ENCODE measurements around the gene MBNL1. TPM values are rescaled to one million over a fixed set of nuclear protein-coding genes. Genes with fewer than 3 reads are reported as not detected.

Gene MBNL1
- total RNA-seq, 2 donors from 2014 or later: 1.3 to 4.9 TPM

DNA sequence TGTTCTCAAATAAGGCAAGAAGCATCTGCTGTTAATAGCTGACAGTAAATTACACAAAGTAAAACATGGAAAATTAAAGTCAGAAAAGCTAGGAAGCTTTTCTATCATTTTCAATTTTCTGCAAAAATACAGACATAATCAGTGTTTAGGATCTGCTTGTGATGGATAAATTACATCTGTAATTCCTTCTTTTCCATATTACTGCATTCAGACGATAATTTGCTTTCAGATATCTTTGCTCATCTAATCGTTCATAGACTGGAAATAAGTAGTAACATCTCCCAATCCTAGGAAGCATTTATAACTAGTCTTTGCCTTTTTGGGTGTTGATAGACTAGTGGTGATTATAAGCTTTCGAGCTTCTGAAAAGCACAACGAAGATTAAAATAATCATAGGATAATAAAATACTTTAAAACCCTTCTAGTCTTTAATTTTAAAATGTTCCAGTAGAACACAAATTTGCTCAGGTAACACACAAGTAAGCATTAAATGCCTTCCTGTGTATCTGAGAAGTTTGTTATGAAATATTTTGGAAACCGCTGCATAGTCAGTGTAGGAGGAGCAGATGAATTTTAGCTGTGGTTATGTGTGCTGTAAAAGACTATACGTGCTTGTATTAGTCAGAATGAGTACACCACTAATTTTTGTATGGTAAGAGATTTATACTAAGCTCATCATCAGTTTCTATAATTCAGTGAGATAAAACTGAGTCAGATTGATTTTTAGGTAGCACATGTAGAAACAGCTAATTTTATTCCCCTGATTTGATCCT lies 41.0 kb downstream of the MBNL1 start:
- Histone ChIP-seq H3K9ac (ENCODE audit: extremely low read depth, low read length, poor library complexity, severe bottlenecking) (no peak overlapping the region), H3K4me1 (ENCODE audit: control insufficient read depth, insufficient read depth, low read length) (peaks cover 10% of the 10 kb centered on the region), H3K27me3 (ENCODE audit: control insufficient read depth, insufficient read depth, low read length, poor library complexity, severe bottlenecking) (peaks cover 37% of the 10 kb centered on the region), H3K9me3 (ENCODE audit: control insufficient read depth, low read length) (peaks cover 12% of the 10 kb centered on the region), H3K4me3 (ENCODE audit: low read length) (no peak overlapping the region), H3K27ac (ENCODE audit: low read depth, low read length) (no peak overlapping the region), H3K36me3 (ENCODE audit: control insufficient read depth, insufficient read depth, low read length) (no peaks in the 10 kb centered on the region)
- TF ChIP-seq, protein P1, sequence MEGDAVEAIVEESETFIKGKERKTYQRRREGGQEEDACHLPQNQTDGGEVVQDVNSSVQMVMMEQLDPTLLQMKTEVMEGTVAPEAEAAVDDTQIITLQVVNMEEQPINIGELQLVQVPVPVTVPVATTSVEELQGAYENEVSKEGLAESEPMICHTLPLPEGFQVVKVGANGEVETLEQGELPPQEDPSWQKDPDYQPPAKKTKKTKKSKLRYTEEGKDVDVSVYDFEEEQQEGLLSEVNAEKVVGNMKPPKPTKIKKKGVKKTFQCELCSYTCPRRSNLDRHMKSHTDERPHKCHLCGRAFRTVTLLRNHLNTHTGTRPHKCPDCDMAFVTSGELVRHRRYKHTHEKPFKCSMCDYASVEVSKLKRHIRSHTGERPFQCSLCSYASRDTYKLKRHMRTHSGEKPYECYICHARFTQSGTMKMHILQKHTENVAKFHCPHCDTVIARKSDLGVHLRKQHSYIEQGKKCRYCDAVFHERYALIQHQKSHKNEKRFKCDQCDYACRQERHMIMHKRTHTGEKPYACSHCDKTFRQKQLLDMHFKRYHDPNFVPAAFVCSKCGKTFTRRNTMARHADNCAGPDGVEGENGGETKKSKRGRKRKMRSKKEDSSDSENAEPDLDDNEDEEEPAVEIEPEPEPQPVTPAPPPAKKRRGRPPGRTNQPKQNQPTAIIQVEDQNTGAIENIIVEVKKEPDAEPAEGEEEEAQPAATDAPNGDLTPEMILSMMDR (conservative IDR thresholded peaks at IDR 0.05): no peak
- Mint-ChIP-seq H3K4me3 (no peak overlapping the region), H3K9me3 (peaks cover 5% of the 10 kb centered on the region), H3K27me3 (ENCODE audit: insufficient read depth) (peaks cover 37% of the 10 kb centered on the region), H3K27ac (no peak overlapping the region), H3K4me1 (peaks cover 34% of the 10 kb centered on the region), H3K36me3 (ENCODE audit: low read depth) (no peaks in the 10 kb centered on the region)
- DNase-seq: no peak
- 93 to 100% methylated on average over 1 to 5 of the region's 6 CpGs for WGBS, 2 experiments (ENCODE audit: insufficient coverage in 1 of 2, insufficient read length in 1 of 2)

DNA sequence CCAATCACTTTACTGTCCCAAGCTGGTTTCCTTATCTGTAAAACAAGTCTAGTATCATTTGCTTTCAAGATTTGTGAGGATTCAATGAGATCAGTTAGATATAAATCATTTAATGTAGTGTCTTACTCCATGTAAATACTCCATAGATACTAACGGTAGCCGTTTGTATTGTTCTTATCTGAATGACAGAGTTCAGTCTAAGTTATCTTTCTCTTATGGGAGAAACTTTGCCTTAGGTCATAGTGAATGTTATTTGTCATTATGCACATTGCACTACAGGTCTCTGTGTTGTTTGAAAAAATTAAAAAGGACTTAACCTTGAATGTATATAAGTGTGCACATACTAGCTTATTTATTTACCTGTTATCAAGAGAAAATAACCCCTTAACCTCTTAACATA lies 44.7 kb downstream of the MBNL1 start:
- Mint-ChIP-seq H3K36me3 (ENCODE audit: low read depth) (no peaks in the 10 kb centered on the region), H3K27ac (no peak overlapping the region), H3K4me3 (no peak overlapping the region), H3K4me1 (peaks cover 6% of the 10 kb centered on the region), H3K27me3 (ENCODE audit: insufficient read depth) (peaks cover 23% of the 10 kb centered on the region), H3K9me3 (peaks cover 5% of the 10 kb centered on the region)
- Histone ChIP-seq H3K27me3 (ENCODE audit: control insufficient read depth, insufficient read depth, low read length, poor library complexity, severe bottlenecking) (peaks cover 24% of the 10 kb centered on the region), H3K9ac (ENCODE audit: extremely low read depth, low read length, poor library complexity, severe bottlenecking) (no peak overlapping the region), H3K4me3 (ENCODE audit: low read length) (no peak overlapping the region), H3K4me1 (ENCODE audit: control insufficient read depth, insufficient read depth, low read length) (peaks cover 3% of the 10 kb centered on the region), H3K27ac (ENCODE audit: low read depth, low read length) (no peak overlapping the region), H3K9me3 (ENCODE audit: control insufficient read depth, low read length) (peaks cover 12% of the 10 kb centered on the region), H3K36me3 (ENCODE audit: control insufficient read depth, insufficient read depth, low read length) (no peaks in the 10 kb centered on the region)
- TF ChIP-seq, protein P1 (conservative IDR thresholded peaks at IDR 0.05): no peak
- no peak for DNase-seq
- WGBS, 2 experiments (ENCODE audit: insufficient coverage in 1 of 2, insufficient read length in 1 of 2): 80 to 85% methylated on average over 2 of the region's 2 CpGs

DNA sequence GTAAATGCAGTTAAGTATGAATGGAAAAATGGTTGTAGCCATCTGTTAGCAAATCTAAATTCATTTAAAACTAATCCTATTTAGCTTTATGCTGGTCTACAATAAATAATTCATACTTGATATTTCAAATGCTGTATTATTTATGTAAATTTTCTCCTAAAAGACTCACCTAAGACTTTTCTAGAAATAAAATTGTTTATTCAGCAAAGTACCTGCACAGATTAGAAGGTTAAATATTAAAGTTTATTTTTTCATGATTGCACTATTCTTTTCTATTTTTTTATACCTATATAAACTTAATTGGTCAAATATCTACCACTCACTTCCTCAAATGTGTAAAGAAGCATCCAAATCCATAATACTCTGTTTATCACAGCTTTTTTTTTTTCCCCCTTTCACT lies 45.2 kb downstream of the MBNL1 start:
- H3K27ac ChIP-seq (ENCODE audit: low read depth, low read length): no peak overlapping the region

More for the DNA sequence above, 45.2 kb downstream of the MBNL1 start:
- peaks cover 19% of the 10 kb centered on the region for H3K27me3 ChIP-seq (ENCODE audit: control insufficient read depth, insufficient read depth, low read length, poor library complexity, severe bottlenecking)
- H3K4me3 ChIP-seq (ENCODE audit: low read length): no peak overlapping the region
- peaks cover 5% of the 10 kb centered on the region for H3K9me3 Mint-ChIP-seq
- H3K4me1 ChIP-seq (ENCODE audit: control insufficient read depth, insufficient read depth, low read length): peaks cover 2% of the 10 kb centered on the region
- peaks cover 12% of the 10 kb centered on the region for H3K9me3 ChIP-seq (ENCODE audit: control insufficient read depth, low read length)
- no peak overlapping the region for H3K9ac ChIP-seq (ENCODE audit: extremely low read depth, low read length, poor library complexity, severe bottlenecking)
- H3K36me3 Mint-ChIP-seq (ENCODE audit: low read depth): no peaks in the 10 kb centered on the region
- no peak overlapping the region for H3K27ac Mint-ChIP-seq
- no peak overlapping the region for H3K4me3 Mint-ChIP-seq
- no peaks in the 10 kb centered on the region for H3K36me3 ChIP-seq (ENCODE audit: control insufficient read depth, insufficient read depth, low read length)
- DNase-seq: no peak
- H3K27me3 Mint-ChIP-seq (ENCODE audit: insufficient read depth): peaks cover 19% of the 10 kb centered on the region
- H3K4me1 Mint-ChIP-seq: peaks cover 1% of the 10 kb centered on the region
- TF ChIP-seq, protein P1 (conservative IDR thresholded peaks at IDR 0.05): no peak
